DOHH2 (cell line): ENCODE measurements around the gene PKN3.
A peak's percentile ranks its signal among the peaks of the same experiment; 100 is the strongest.

Experiments
- EZH2phosphoT487 ChIP-seq: fragments of 200-600 bp; sonication (generic); IDR thresholded peaks from 2 replicates; pipeline ENCODE4 v1.6.1; 2017; ENCODE audit warnings: borderline replicate concordance, mild to moderate bottlenecking, antibody characterized with exemption, low read length, moderate library complexity, mixed read lengths
- TF ChIP-seq, protein P1 (sequence below): fragments of 200-600 bp; sonication (generic); IDR thresholded peaks from one replicate; pipeline ENCODE4 v1.5.1; 2014; ENCODE audit warnings: antibody characterized with exemption, mild to moderate bottlenecking, low read depth, low read length; ENCODE audit not compliant: poor library complexity, severe bottlenecking

GRCh38 chr9:128702445-128702948 is at the start of gene PKN3:
- TF ChIP-seq, protein P1, sequence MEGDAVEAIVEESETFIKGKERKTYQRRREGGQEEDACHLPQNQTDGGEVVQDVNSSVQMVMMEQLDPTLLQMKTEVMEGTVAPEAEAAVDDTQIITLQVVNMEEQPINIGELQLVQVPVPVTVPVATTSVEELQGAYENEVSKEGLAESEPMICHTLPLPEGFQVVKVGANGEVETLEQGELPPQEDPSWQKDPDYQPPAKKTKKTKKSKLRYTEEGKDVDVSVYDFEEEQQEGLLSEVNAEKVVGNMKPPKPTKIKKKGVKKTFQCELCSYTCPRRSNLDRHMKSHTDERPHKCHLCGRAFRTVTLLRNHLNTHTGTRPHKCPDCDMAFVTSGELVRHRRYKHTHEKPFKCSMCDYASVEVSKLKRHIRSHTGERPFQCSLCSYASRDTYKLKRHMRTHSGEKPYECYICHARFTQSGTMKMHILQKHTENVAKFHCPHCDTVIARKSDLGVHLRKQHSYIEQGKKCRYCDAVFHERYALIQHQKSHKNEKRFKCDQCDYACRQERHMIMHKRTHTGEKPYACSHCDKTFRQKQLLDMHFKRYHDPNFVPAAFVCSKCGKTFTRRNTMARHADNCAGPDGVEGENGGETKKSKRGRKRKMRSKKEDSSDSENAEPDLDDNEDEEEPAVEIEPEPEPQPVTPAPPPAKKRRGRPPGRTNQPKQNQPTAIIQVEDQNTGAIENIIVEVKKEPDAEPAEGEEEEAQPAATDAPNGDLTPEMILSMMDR, result peak; percentile 98
- TF ChIP-seq EZH2phosphoT487, result no peak
